Stimulated activated CD4-positive, alpha-beta T cell treated with anti-CD3 and anti-CD28 coated beads, Interleukin-15, amount 100 ng/mL, for 24 hours (primary cell): Measurements from ENCODE around the gene KLHDC8B.
A peak's percentile ranks its signal among the peaks of the same experiment; 100 is the strongest.

Source experiments
- DNase-seq: peaks from one replicate; pipeline ENCODE4 v3.0.0-alpha.2; 2020

KLHDC8B gene

DNA sequence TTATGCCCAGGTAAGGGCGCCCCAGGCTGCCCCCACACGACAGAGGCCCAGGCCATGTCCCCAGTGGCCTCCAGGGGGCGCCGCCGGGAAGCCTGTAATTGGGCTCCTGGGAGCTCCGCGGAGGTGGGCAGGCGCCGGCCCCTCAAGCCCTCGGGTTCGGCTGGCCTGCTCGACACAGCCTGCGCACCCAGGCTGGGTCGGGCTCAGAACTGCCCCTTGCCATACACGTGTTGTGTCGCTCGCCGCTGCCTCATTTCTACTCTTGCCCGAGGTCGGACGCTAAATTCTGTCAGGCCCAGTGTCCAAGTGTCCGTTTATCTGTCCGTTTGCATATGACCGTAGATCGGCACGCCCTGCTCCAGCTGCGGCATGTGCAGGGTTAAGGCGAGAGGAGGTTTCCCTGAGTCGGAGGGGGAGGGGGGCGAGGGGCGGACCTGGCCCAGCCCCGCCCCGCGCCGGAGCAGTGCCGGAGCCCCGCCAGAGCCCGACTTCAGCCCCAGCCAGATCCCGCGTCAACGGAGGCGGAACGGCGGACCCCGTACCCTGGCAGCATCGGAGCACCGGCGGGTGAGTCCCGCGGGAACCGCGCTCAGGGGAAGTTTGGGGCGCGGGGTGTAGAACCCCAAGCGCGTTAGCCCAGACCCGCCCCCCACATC is at the start of gene KLHDC8B:
TSS of gene KLHDC8B (plus strand) at position 480 of the 656 bp plus-strand sequence. CDS start 1,172 bp downstream, outside the sequence.
- DNase-seq: peak; percentile 92

DNA sequence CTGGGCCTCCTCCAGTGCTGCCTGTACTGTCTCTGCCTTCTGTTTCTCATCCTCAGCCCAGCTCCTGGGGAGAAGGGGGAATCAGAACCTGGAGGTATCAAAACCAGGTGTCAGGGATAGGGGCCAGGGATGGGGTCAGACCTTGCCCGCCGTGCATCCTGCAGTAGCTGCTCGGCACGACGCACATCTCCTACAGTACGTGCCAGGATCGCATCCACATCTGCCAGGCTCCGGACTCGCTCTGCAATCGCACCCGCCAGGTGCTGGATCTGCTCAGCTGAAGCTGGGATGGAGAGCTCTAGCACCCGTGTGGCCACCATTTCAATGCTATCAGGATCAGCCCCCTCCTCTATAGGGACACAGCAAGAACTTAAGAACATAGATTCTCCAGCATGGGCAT is 49.4 kb upstream of the KLHDC8B start:
- no peak for DNase-seq

DNA sequence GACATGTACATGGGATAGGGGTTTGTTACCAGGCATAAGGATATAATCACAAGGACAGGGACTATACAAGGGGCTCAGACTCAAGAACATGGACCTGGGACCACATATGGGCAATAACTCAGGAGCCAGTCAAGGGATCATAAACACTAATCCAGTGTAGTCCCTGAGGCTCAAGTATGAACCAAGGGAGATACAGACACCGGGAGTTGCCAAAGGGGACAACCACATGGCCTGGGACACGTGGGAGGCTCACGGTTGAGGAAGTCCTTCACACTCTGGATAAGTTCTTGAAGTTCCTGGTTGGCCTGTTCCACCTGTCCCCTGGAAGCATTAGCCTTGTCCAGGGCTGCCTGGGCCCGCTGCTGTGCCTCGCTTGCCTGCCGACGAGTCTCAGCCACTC is 48.9 kb upstream of the KLHDC8B start:
- DNase-seq: no peak

DNA sequence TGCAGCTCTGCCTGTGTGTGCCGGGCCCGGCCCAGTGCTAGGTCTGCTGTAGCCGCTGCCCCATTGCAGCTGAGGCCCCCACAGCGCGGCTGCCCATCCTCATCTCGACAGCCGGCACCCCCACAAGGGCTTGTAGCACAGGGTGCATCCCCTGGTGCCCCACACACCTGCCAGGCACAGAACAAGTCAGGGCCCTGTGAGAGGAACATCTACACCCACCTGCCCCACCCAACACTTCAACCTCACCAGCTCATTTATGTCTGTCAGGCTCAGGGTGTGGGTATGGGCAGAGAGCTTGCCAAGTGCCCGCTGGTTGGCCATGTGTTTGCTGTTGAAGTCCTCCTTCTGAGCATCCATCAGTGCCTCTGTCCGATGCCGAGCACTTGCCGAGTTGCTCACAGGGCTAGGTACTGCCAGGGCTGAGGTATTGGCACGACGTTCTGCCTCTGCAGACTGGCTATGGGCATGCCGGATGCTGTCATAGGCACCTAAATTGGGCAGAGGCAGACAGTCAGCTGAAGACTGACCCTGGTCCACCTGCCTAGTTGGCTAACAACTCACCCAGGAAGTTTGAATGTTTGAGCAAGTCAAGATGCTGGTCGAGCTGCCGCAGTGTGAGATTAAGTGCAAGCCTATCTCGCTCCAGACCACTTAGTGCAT is 48.4 kb upstream of the KLHDC8B start:
- no peak for DNase-seq

DNA sequence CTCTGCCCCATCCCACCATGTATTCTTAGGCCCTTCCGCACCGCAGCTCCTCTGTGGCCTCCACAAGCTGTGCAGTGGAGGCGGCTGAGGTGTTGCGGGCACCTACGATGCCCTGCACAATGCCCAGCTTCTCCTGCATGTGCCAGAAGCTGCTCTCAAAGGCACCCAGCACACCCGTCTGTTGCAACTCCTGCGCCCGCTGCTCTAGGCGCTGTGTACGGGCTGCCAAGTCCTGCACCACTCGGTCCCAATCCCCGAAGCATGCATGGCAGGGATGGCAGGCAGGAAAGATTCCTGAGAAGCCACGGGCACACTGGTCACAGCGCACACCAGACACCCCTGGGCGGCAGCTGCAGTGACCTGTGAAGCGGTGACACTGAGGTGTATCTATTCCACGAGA is 47.7 kb upstream of the KLHDC8B start:
- no peak for DNase-seq

DNA sequence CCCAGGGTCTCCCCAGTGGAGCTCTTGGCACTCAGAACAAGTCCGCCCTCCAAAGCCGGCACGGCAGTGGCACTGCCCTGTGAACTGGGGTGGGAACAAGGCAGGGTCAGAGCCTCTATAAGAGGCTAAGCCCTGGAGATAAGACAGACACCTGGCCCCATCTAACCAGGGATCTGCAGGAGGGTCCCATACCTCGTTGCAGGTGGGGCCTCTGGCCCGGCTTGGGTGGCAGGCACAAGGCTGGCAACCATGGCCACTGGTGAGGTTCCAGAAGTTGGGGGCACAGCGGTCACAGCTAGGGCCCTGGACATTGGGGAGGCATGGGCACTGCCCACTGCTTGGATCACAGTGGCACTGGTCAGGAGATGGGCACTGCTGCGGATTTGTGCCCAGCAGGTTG is 47.2 kb upstream of the KLHDC8B start:
- no peak for DNase-seq

DNA sequence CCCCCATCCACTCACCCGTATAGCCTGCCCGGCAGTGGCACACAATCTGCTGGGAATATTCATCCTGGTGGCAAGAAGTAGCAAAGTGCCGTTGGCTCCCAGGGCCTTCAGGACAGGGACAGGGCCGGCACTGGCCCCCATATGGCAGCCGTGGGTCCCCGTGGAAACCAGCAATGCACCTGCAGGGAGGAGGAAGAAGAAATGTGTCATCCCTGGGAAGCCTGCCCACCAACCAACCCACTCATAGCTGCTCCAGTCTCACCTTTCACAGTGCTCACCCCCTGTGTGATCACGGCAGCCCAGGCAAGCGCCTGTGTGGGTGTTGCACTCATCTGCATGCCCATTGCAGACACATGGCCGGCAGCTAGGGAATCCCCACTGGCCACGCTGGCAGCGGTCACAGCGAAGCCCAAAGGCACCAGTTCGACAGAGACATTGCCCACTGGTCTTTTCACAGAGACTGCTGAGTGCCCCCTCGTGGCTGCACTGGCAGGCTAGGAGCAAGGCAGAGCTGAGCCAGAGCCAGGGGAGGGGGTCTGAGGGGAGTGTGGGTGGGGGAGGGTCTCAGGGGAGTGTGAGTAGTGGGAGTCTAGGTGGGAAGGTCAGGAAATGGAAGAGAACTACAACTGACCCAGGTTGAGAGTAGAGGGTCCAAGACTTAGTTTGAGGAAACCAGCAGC is 46.3 kb upstream of the KLHDC8B start:
- DNase-seq: no peak

DNA sequence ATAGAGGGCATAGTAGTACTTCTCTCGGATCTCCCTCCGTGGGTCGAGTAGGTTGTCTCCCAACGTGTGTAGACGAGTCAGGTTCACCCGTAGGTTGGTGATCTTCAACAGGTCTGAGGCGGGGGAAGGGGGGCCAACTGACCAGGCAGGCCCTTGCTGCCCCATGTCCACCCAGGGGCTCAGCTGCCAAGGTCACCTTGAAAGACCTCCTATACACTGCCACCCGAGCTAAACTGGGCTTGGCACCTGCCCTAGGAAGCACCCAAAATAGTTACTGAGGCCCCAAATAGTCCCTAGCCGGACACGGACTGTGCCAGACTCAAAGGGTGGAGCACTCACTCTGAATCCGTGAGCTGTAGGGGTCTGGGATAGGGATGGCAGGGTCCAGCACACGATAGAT is 40.4 kb upstream of the KLHDC8B start:
- DNase-seq: no peak

DNA sequence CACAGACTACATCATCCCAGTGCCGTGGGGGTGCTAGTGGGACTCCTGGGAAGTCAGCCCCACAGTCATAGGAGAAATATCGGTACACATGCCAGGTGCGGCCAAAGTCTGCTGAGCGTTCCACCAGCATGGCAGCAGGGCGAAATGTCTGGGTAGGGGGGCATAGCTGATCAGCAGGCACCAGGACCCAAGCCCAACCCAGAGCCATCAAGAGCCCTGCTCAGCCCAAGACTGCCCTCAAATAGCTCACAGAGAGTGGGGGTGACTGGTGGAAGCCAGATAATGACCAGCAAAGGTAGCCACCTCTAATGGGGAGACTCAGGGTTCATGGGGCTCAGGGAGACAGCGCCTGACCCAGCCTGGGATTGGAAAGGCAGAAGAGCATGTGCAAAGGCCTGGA is 39.8 kb upstream of the KLHDC8B start:
- DNase-seq: no peak

DNA sequence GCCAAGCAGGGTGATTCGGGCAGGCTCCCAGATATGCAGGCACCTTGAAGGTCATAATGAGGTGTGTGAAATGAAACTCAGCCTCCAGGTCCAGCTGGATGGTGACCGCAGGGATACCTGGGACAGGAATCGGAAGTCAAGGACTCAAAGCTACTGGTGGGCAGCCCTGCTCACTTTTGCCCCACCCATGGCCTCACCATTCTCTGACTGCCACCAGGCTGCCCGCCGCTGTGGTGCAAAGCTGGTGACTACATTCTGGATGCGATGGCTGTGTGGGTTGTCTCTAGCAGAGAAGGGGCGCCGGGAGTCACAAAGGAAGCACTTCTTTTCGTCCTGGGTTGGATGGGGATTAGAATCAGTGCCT is 39.3 kb upstream of the KLHDC8B start:
- DNase-seq: no peak

DNA sequence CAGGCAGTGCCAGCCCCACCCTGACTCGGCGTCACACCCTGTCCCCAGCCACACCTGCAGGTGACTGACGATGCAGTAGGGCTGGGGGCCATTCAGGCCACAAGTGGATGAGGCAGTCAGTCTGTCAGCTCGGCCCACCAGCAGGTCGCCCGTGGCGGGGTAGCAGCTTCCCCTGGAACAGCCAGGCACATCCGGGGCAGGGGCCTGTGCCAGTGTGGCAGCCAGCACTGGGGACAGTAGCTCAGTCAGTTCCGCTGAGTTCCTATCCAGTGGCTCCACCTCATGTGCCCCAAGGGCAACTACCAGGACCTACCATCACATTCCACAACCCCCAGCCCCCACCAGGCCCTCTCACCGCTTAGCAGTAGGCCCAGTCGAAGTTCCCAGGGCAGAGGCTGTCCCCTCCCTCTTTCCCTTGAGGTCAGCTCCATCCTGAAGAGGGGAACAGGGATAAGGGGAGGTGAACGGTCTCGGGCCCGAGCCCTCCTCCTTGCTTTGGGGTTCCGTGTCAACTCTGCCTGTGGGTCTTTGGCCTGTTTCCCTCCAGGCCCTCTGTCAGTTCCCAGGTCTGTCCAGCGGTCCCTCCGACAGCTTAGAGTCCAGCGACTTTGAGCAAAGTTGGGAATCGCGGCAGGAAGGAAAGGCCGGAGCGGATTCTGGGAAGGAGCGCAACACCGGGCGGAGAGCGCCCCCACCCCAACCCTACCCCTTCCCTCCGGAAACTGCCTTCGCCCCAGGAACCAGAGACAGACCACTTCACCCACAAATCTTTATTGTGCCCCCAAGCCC is 38.8 kb upstream of the KLHDC8B start, which contains the start of gene LAMB2:
TSS of gene LAMB2 (minus strand) at position 614 of the 789 bp plus-strand sequence. CDS start at position 431, 183 bp downstream.
- no peak for DNase-seq

DNA sequence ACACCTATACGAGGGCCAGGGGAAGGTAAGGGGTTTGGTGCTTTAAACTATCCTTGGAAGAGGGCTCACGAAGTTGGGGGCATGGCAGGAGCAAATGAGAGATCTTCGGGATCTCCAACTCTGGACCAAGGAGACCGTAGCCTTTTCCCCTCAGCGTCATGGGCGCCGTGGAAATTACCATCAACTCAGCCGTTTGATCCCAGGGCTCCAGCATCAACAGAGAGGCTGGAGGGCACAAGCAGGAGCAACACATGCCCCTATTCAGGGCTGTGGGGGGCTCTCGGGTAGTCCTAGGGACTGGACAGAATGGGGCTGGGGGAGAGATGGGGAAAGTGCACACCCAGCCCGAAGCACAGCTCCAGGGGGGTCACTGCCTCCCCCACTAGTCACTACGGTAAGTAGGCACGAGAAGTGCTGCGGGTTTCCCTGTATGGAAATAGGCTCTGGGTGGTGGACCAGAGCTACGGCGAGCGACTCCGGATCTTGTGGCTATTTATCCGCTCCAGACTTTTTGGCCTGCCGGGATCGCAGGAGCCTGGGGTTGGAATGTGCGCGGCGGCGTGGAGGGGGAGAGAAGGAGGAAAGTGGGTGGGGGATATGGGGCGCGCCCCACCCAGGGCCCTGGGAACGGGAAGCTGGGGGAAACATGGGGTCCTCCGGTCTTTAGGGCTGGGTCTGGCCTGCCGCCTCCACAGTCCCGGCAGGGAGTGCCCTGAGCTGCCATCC is 38.0 kb upstream of the KLHDC8B start:
- DNase-seq: no peak

DNA sequence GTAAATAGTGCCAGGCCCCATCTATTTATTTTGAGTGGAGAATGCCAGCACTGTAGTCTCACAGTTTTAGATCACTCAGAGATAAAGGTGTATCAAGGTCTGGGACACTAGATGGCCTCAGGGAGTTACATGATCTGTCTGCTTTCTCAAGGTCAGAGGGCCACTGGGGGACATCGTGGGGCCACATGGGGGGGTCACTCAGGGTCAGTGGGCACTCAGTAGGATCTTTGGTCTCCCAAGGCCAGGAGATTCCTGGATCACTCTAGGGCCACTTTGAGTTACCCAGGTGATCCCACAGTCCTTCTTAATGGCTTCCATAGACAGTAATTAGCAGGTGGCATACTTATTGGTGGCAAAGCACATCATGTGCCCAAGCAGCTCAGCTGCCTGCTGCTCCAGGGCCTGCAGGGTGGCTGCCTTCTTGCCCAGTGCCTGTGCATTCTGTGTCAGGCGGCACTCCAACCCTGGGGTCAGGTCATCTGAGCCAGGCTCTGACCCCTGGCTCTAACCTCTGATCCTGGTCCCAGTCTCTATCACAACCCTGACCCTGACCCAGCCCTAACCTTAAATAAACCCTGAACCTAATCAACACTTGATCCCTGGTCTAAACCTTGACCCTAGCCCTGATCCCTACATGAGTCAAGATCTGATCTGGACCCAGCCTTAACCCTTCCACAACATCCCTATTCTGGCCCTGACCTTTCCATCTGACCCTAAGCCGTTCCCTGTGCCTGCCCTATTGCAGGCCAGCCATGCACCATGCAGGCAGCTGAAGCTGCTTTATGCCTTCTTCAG is 36.7 kb upstream of the KLHDC8B start:
- no peak for DNase-seq

DNA sequence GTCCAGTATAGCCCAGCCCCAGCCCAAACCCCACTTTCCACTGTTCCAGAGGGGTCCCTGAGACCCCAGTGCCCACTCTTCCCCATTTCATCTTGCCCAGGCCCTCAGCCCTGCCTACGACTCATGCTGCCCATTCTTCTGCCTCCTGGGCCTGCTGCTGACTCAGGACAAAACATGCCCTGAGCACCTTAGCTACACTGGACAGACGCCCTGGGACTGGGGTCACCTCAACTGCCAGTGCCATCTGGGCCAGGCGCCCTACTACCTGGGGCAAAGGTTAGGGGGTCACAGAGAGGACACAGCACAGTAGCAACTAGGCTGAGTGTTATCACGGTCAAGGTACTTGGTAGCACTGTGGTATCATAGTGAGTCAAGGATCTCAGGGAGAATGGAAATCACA is 35.9 kb upstream of the KLHDC8B start:
- DNase-seq: no peak

DNA sequence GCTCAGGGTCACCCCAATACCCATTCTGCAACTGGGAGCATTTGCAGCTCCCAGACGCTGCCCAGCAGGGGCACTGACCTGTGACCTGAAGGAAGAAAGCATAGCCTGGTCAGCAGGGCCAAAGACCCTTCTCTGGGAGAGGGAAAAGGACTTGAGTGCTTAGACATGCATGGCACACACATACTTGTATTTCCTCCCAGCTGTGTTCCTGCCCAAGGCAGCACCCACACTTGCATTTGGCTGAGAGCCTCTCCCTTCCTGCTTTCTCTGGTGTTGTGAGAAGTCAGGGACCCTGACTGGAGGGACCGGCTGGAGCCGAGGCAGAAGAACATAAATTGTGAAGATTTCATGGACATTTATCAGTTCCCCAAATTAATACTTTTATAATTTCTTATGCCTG is 31.3 kb upstream of the KLHDC8B start:
- DNase-seq: no peak

DNA sequence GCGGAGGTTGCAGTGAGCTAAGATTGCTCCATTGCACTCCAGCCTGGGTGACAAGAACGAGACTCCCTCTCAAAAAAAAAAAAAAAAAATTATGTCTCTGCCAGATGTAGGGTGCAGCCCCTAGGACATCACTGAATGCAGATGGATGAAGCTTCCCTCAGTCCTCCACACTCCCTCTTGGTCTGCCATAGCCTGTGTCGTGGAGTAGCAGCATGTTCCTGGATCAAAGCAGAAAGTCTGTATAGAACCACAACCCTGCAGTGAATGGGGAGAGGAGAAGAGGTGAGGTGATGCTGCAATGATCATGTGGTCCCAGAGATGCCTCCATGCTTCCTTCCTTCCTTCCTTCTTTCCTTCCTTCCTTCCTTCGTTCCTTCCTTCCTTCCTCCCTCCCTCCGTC is 23.2 kb upstream of the KLHDC8B start:
- DNase-seq: no peak

DNA sequence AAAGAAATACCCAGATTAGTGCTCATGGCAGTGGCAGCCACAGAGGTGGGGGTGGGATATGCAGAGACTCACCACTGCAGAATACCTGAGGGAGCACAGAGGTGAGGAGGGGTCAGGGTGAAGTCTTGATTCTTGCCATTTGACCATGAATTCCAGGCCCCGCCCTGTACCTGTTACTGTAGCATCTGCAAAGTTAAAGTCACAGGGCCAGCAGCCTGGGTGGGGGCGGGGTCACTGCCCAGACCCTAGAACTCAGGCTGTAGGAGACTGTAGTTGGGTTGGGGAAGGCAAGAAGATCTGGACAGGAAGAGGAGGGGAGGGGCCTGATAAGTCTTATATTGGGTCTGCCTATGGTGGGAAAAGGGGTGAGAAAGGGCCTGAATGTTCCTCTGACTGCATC is 19.8 kb upstream of the KLHDC8B start:
- no peak for DNase-seq

DNA sequence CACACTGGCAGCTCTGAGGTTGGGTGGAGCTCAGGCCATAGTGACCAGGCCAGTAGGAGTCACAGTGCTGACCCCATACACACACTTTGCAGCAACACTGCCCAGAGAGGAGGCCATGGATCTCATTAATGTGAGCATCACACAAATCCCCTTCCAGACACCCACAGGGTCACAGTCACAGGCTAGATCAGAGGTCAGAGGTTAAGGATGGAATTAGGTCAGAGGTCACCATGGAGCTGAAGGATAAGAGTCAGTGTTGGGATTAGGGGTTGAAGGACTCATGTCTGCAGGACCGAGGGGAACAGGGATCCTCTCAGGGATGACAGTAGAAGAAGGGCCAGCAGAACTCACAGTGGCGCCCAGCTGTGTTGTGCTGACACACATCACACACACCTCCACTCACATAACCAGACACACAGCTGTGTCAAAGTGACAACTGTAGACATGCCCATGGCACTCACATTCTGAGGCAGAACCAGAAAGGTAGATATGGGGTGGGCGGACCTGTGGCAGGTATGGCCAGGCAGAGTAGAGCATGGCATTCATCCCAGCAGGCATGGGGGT is 18.0 kb upstream of the KLHDC8B start:
- DNase-seq: no peak

DNA sequence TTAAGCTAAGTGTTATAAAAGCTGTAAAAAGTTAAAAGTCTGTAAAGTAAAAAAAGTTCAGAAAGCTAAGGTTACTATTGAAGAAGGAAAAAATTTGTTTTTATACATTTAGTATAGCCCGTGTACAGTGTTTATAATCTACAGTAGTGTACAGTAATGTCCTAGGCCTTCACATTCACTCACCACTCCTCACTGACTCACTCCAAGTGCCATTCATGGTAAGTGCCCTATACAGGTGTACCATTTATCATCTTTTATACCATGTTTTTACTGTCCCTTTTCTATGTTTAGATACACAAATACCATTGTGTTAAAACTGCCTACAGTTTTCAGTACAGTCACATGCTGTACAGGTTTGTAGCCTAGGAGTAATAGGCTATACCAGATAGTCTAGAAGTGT is 14.1 kb upstream of the KLHDC8B start:
- no peak for DNase-seq

DNA sequence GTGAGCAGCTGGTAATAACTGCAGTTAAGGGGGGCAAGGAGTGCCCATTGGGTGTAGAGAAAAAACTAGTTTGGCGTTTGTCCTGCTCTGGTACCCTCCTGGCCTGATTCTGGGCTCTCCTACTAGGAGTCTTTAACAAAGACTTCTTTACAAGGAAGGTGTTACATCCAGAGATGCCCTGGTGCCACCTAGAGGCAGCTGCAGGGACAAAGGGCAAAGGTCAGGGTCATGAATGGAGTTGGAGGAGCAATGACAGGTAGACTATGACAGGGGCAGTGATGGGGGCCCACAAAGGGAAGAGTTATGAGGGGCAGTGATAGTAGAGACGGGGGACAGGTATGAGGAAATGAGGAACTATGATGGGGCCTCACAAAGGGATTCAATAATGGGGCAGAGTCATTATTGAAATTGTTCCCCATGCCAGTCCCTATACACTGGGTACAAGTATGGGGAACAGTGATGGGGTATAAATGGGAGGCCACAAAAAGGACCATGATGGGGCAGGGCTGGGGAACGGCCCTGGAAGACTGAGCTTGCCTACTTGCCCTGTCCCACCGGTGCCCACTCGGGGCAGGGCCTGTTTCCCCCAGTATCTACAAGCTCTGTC is 13.2 kb upstream of the KLHDC8B start:
- DNase-seq: peak; percentile 71

DNA sequence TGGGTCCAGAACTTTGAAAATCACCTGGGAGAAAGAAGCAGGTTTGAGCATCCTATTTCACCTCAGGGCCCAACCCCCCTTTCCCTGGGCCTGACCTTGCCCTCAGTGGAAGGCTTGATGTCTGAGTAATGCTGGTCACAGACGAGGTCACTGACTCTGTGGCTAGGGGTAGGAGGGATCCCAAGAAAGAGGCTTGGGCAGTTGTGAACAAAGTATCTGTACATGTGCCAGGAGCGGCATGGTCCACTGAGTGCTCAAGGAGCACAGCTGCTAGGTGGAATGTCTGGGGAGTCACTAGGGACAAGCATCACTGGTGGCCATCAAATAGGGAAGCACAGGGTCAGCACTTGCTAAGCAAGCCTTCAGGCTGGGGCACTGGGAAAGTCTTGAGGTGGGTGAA is 12.6 kb upstream of the KLHDC8B start:
- DNase-seq: no peak
